Inflammatory macrophage treated with lipopolysaccharide for 1 hour (primary cell): ENCODE data around the gene TMEM272.

Experiments
- DNase-seq, 2 donors: peaks; one replicate each; pipeline ENCODE4 v3.0.0-alpha.2; 2020 to 2022

TMEM272 gene

GRCh38 chr13:51803422-51804294 lies 41.3 kb downstream of the TMEM272 start, which contains the start of gene DHRS12:
Gene DHRS12 (minus strand): TSS chr13:51804163. CDS start chr13:51799659, 4,504 bp downstream.
- DNase-seq = peak; percentile 89 to 92

- DNase-seq = no peak
These were observed 42.2 kb downstream of the TMEM272 start for GRCh38 chr13:51802631-51803418.

- peak in 1 of 2 donors; percentile 36 for DNase-seq
These were observed 43.3 kb downstream of the TMEM272 start for GRCh38 chr13:51801631-51802099.

- no peak for DNase-seq
These were observed 44.5 kb downstream of the TMEM272 start for GRCh38 chr13:51800486-51800885.

- no peak for DNase-seq
These were observed 45.7 kb downstream of the TMEM272 start for GRCh38 chr13:51799261-51799660.

- DNase-seq = no peak
These were observed 47.1 kb downstream of the TMEM272 start for GRCh38 chr13:51797664-51798488.

- no peak for DNase-seq
These were observed 48.4 kb downstream of the TMEM272 start for GRCh38 chr13:51796546-51796945.

- no peak for DNase-seq
These were observed 49.6 kb downstream of the TMEM272 start for GRCh38 chr13:51795419-51795818.

GRCh38 chr13:51794964-51795363 lies 50.0 kb downstream of the TMEM272 start:
- no peak for DNase-seq

- peak; percentile 48 to 54 for DNase-seq
These were observed 51.3 kb downstream of the TMEM272 start for GRCh38 chr13:51793570-51794271.

GRCh38 chr13:51786425-51787265 lies 58.3 kb downstream of the TMEM272 start:
- peak in 1 of 2 donors; percentile 6 for DNase-seq

- DNase-seq = no peak
These were observed 59.1 kb downstream of the TMEM272 start for GRCh38 chr13:51785712-51786424.

GRCh38 chr13:51784097-51784496 lies 60.9 kb downstream of the TMEM272 start:
- DNase-seq = no peak

GRCh38 chr13:51783428-51784094 lies 61.4 kb downstream of the TMEM272 start:
- DNase-seq = no peak

GRCh38 chr13:51782026-51782710 lies 62.8 kb downstream of the TMEM272 start:
- no peak for DNase-seq

- DNase-seq = no peak
These were observed 63.5 kb downstream of the TMEM272 start for GRCh38 chr13:51781246-51782022.

GRCh38 chr13:51780099-51780498 lies 64.9 kb downstream of the TMEM272 start:
- DNase-seq = no peak

- DNase-seq = no peak
These were observed 66.6 kb downstream of the TMEM272 start for GRCh38 chr13:51778392-51778791.
